Esophagus muscularis mucosa (tissue), 4 donors: ENCODE measurements around the gene PXYLP1. TPM values are rescaled to one million over a fixed set of nuclear protein-coding genes. Genes with fewer than 3 reads are reported as not detected.

Source experiments
- DNase-seq: peaks from one replicate; pipeline ENCODE4 v3.0.0-alpha.2; 2017; ENCODE audit errors: extremely low spot score
- H3K27ac ChIP-seq, 4 donors: fragments of 200-600 bp; sonication (generic); replicated peaks in 1 of 4; 1 replicate in 3 of 4; 2 replicates in 1 of 4; pipeline ENCODE4 v1.5.1; 2016 to 2019; ENCODE audit warnings: mild to moderate bottlenecking in 1 of 4
- H3K27me3 ChIP-seq, 4 donors: fragments of 200-600 bp; sonication (generic); one replicate each; pipeline versions ENCODE4 v1.5.1 to v1.6.0; 2016 to 2019
- H3K36me3 ChIP-seq, 4 donors: fragments of 200-600 bp; sonication (generic); one replicate each; pipeline ENCODE4 v1.5.1; 2016 to 2019
- H3K4me1 ChIP-seq, 4 donors: fragments of 200-600 bp; sonication (generic); one replicate each; pipeline ENCODE4 v1.5.1; 2016 to 2019
- H3K4me3 ChIP-seq, 4 donors: fragments of 200-600 bp; sonication (generic); 1 replicate in 2 of 4; 2 replicates in 2 of 4; pipeline ENCODE4 v1.5.1; 2016 to 2019; ENCODE audit warnings: mild to moderate bottlenecking in 4 of 4, moderate library complexity in 1 of 4
- H3K9me3 ChIP-seq, 4 donors: fragments of 200-600 bp; sonication (generic); 1 replicate in 3 of 4; 2 replicates in 1 of 4; pipeline ENCODE4 v1.5.1; 2016 to 2019
- CTCF ChIP-seq, 3 experiments: fragments of 200-600 bp in 2 of 3; fragments of 450-650 bp in 1 of 3; sonication (generic) in 2 of 3; IDR thresholded peaks; one replicate each; pipeline ENCODE4 v1.5.1; 2017 to 2019; ENCODE audit warnings: antibody characterized with exemption in 3 of 3, mild to moderate bottlenecking in 2 of 3, moderate library complexity in 1 of 3
- EP300 ChIP-seq: sonication (generic); formaldehyde crosslinking; IDR thresholded peaks from one replicate; pipeline ENCODE4 v1.6.1; 2017; ENCODE audit warnings: antibody characterized with exemption
- POLR2A ChIP-seq: fragments of 450-650 bp; IDR thresholded peaks from one replicate; pipeline ENCODE4 v1.6.1; 2017; ENCODE audit warnings: antibody characterized with exemption, moderate library complexity, mild to moderate bottlenecking, low read depth
- POLR2AphosphoS5 ChIP-seq, 2 donors: sonication (generic); formaldehyde crosslinking; IDR thresholded peaks; one replicate each; pipeline ENCODE4 v1.6.1; 2017; ENCODE audit warnings: antibody characterized with exemption in 2 of 2
- WGBS: methylation state at CpG from one replicate; pipeline ENCODE4 v1.1.5; 2018; 5-methylcytosine and 5-hydroxymethylcytosine counted together
- intact Hi-C: fragments of 100-400 bp; cut with DNase I; formaldehyde crosslinking; loops from one replicate; pipeline ENCODE4 v1.15.1; 2023
- total RNA-seq, 4 donors: library from RNA; depleted of rRNA; stranded (reverse); fragments of >200 nt; gene quantifications; one replicate each; pipeline versions ENCODE4 v1.1.0 to v1.2.1, GENCODE V29; 2016

Gene PXYLP1
- total RNA-seq, 4 donors from 2014 or later: 4.5 to 12.5 (median 9.4) TPM

- no peak overlapping the region for H3K4me3 ChIP-seq
- DNase-seq: no peak
- intact Hi-C loops: no loop called here
- H3K27me3 ChIP-seq: no peaks in the 10 kb centered on the region
- TF ChIP-seq POLR2A: no peak
- H3K9me3 ChIP-seq: peaks cover 0 to 10% (median 3%) of the 10 kb centered on the region in 4 donors
- no peak overlapping the region for H3K27ac ChIP-seq
- no peaks in the 10 kb centered on the region for H3K36me3 ChIP-seq
- peaks cover 0 to 3% (median 0%) of the 10 kb centered on the region in 4 donors for H3K4me1 ChIP-seq
- 87% methylated on average over 2 of the region's 2 CpGs for WGBS
Observed at GRCh38 chr3:141216975-141217374, 14.7 kb upstream of the PXYLP1 start.

GRCh38 chr3:141217389-141217788 lies 14.2 kb upstream of the PXYLP1 start:
- 92% methylated on average over 2 of the region's 2 CpGs for WGBS

GRCh38 chr3:141218162-141218835 lies 13.3 kb upstream of the PXYLP1 start:
- DNase-seq: no peak
- 39% methylated on average over 2 of the region's 2 CpGs for WGBS
- no peaks in the 10 kb centered on the region for H3K27me3 ChIP-seq
- H3K4me1 ChIP-seq: peaks cover 0 to 3% (median 0%) of the 10 kb centered on the region in 4 donors
- no peak overlapping the region for H3K4me3 ChIP-seq
- no peaks in the 10 kb centered on the region for H3K36me3 ChIP-seq
- no peaks in the 10 kb centered on the region for H3K9me3 ChIP-seq
- no peak overlapping the region for H3K27ac ChIP-seq
- TF ChIP-seq POLR2AphosphoS5 (IDR thresholded peaks at IDR 0.05) (no peak), CTCF (IDR thresholded peaks at IDR 0.05) (no peak), POLR2A (no peak), EP300 (no peak)
- intact Hi-C loops: no loop called here

More at GRCh38 chr3:141217389-141217788, 14.2 kb upstream of the PXYLP1 start:
- Histone ChIP-seq H3K9me3 (peaks cover 0 to 6% (median 3%) of the 10 kb centered on the region in 4 donors), H3K4me3 (no peak overlapping the region), H3K27me3 (no peaks in the 10 kb centered on the region), H3K36me3 (no peaks in the 10 kb centered on the region), H3K4me1 (peaks cover 0 to 3% (median 0%) of the 10 kb centered on the region in 4 donors), H3K27ac (no peak overlapping the region)
- DNase-seq: no peak
- intact Hi-C loops: no loop called here
- TF ChIP-seq EP300 (no peak), POLR2A (no peak), CTCF (IDR thresholded peaks at IDR 0.05) (no peak), POLR2AphosphoS5 (IDR thresholded peaks at IDR 0.05) (no peak)

GRCh38 chr3:141218926-141219325 lies 12.7 kb upstream of the PXYLP1 start:
- H3K4me3 ChIP-seq: no peak overlapping the region
- intact Hi-C loops: no loop called here
- H3K27me3 ChIP-seq: no peaks in the 10 kb centered on the region
- no peaks in the 10 kb centered on the region for H3K9me3 ChIP-seq
- no peak for DNase-seq
- H3K36me3 ChIP-seq: no peaks in the 10 kb centered on the region
- peaks cover 0 to 3% (median 0%) of the 10 kb centered on the region in 4 donors for H3K4me1 ChIP-seq
- WGBS: 88% methylated on average over 2 of the region's 2 CpGs
- no peak overlapping the region for H3K27ac ChIP-seq
- TF ChIP-seq EP300 (no peak), CTCF (IDR thresholded peaks at IDR 0.05) (no peak), POLR2A (no peak), POLR2AphosphoS5 (IDR thresholded peaks at IDR 0.05) (no peak)

GRCh38 chr3:141223673-141224166 lies 7.9 kb upstream of the PXYLP1 start:
- Histone ChIP-seq H3K4me1 (no peaks in the 10 kb centered on the region), H3K9me3 (no peaks in the 10 kb centered on the region), H3K27me3 (no peaks in the 10 kb centered on the region), H3K27ac (no peak overlapping the region), H3K36me3 (no peaks in the 10 kb centered on the region), H3K4me3 (no peak overlapping the region)
- WGBS: 97% methylated on average over 2 of the region's 2 CpGs
- intact Hi-C loops: no loop called here
- no peak for DNase-seq
- TF ChIP-seq CTCF (IDR thresholded peaks at IDR 0.05) (no peak), POLR2AphosphoS5 (IDR thresholded peaks at IDR 0.05) (no peak), POLR2A (no peak), EP300 (no peak)
